ENCODE results near the gene LTO1.

DNA sequence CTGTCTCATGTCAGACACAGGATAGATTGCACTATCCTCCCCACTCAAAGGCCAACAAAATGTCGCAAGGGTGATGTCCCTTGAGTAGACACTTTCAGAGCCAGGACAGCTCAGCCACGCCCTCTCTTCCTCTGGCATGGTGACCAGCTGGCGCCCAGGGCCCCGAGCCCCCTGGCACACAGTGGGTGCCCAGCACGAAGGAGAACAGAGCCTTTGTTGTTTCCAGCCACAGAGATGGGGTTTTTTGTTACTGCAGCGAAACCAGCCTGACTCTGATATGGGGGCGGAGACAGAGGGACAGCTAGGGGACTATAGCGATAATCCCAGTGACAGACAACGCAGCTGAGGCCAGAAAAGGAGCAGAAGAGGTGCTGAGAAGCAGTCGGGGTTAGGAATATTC is 57.5 kb downstream of the LTO1 start:
- no peak for TF ChIP-seq POLR2A (IDR thresholded peaks at IDR 0.05)
- TF ChIP-seq, protein P1, sequence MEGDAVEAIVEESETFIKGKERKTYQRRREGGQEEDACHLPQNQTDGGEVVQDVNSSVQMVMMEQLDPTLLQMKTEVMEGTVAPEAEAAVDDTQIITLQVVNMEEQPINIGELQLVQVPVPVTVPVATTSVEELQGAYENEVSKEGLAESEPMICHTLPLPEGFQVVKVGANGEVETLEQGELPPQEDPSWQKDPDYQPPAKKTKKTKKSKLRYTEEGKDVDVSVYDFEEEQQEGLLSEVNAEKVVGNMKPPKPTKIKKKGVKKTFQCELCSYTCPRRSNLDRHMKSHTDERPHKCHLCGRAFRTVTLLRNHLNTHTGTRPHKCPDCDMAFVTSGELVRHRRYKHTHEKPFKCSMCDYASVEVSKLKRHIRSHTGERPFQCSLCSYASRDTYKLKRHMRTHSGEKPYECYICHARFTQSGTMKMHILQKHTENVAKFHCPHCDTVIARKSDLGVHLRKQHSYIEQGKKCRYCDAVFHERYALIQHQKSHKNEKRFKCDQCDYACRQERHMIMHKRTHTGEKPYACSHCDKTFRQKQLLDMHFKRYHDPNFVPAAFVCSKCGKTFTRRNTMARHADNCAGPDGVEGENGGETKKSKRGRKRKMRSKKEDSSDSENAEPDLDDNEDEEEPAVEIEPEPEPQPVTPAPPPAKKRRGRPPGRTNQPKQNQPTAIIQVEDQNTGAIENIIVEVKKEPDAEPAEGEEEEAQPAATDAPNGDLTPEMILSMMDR (IDR thresholded peaks at IDR 0.05) = no peak
